Activated T-cell treated with anti-CD3 and anti-CD28 coated beads, Interleukin-2, amount 50 U/mL, for 48 hours (primary cell): ENCODE data around the gene OR6J1.
"Not testable (repeated sequence)": the region's sequence is repeated elsewhere in the genome, so short reads cannot be mapped to it uniquely, and the experiment has no call there.

ENCODE experiments used
- DNase-seq, 2 experiments: peaks; one replicate each; pipeline ENCODE4 v3.0.0-alpha.2; 2020

The OR6J1 gene

DNA sequence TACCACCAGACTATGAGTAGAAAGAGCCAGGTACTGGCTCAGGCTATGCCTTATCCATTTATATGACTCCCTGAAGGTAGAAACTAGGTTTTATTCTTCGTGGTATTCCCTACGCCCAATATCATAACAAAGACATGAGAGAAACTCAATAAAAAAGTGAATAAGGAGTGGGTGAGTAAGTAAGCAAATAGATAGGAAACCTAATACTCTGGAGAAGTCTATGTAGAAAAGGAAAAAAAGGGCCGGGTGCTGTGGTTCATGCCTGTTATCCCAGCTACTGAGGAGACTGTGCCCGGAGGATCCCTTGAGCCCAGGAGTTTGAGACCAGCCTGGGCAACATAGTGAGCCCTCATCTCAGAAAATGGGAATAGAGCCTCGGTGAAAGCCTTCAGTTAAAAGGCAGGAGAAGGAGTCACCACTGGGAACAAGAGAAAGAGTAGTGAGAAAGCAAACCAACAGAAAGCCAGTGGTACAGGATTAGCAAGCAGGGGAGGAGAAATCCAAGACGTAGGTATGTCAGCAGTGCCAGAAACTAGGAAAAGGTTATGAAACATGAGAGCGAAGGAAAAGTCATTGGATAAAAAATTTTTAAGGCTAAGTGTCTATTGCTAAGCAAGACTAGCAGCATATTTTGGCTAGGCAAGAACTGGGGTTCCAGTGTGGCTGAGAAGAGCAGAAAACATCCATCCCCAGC is 6.0 kb upstream of the OR6J1 start:
- no peak for DNase-seq

DNA sequence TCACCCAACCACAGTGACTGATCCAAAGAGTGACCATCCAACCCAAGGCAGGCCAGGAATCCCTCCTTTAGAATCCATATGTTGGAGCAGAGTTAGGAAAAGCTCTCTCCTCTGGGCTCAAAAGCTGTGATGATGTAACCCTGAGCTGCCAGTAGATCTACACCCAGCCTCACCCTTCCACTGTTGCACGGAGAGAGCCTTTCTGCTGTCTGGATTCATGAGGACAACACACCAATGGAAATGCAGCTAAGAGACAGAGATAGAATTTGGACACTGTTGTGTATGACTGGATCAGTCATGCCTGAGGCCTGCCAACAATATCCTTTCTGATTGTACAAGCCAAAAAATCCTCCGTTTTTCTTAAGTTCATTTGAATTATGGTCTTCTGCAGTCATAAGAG is 4.4 kb upstream of the OR6J1 start:
- no peak for DNase-seq

DNA sequence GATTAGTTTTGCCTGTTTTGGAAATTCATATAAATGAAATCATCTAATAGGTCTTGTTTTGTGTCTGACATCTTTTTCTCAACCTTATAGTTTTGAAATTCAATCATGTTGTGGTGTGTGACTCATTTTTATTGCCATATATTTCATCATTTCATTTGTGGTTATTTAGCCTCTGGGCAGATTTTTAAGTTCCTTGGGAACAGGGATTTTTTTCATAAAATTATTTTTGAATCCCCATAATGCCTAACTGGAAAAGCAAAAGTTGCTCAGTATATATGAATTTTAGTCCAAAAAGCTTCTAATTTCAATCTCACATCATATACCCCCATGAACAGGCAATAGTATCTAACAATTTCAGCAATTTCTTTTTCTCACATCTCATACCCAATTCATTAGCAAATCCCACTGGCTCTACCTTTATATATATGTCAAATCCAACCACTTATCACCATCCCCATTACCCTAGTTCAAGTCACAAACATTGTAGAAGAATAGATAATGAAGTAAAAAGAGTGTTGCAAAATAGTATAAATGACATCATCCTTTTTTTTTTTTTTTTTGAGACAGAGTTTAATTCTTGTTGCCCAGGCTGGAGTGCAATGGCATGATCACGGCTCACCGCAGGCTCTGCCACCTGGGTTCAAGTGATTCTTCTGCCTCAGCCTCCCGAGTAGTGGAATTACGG is 2.6 kb upstream of the OR6J1 start:
- DNase-seq, result no peak

DNA sequence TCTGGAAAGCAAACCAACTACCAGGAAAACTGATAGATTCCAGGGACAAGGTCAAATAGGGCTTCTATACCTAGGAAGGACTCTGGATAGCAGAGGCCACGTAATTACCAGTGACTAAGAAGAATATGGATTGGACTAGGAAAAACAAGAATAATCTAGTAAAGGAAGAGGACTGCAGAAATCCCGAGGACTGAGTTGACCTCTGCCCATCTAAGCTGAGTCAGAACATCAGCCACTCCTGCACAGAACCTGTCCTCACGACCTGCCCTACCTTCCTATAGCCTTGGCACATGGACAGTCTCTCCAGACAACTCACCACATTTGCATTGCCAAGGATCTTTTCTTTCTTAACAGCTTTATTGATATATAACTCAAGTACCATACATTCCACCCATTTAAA is 2.3 kb downstream of the OR6J1 start:
- DNase-seq, result no peak

DNA sequence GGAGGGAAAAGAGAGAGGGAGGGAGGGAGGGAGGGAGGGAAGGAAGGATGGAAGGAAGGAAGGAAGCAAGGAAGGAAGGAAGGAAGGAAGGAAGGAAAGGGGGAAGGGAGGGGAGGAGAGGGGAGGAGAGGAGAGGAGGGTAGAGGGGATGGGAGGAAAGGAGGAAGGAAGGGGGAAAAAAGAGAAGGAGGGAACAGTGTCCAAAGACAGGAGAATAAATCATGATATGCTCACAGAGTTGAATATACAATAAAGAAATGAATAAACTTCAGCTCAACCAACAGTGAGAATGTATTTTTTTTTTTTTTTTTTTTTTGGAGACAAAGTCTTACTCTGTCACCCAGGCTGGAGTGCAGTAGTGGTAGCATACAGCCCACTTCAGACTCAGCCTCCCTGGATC is 4.0 kb downstream of the OR6J1 start:
- no peak for DNase-seq

DNA sequence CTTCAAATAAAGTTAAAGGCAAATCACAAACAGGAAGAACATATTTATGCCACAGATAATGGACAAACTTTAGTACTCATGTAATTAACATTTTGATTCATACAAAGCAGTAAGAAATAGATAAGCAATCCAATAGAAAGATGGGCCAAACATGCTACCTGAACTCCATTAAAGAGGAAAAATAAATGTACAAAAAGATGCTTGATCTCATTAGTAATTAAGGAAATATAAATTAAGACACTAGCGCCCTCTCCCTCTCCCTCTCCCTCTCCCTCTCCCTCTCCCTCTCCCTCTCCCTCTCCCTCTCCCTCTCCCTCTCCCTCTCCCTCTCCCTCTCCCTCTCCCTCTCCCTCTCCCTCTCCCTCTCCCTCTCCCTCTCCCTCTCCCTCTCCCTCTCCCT is 8.2 kb downstream of the OR6J1 start:
- DNase-seq, result not testable (repeated sequence)

DNA sequence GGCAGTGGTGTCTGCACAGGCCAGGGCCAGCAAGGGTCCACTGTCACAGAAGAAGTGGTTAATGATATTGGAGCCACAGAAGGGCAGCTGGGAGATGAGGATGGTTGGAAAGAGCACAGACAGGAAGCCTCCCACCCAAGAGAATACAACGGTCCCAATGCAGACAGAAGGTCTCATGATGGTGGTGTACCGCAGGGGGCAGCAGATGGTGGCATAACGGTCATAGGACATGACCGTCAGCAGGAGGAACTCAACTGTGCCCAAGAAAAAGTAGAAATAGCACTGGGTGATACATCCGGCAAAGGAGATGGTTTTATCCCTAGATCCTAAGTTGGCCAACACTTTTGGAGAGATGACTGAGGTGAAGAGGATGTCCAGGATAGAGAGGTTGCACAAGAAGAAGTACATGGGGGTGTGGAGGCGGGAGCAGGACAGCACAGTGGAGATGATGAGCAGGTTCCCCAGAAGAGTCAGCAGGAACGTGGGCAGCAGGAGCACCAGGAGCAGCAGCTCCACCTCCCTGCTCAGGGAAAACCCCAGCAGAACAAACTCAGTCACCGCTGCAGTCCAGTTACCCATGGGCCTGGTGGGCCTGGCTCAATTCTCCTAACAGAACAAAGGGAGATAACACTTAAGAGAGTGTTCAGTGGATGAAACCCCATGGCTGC is 9.8 kb downstream of the OR6J1 start:
- DNase-seq, result no peak

DNA sequence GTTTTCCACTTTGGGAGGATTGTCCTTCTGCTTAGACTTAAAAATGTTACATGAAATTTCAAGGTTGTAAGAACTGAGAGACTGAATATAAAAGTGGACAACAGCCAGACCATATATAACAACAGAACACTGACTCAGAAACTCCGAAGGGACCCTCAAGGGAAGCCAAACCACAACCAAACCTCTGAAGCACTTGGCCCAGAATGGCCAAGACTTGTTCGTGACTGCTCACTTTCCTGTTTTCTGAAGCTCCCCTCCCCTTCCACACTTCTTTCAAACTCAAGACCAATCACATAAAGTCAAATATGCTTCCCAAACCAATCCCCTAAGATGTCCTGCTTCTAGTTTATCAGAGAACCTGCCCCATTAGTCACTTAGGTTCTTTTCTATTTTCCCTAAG is 13.7 kb downstream of the OR6J1 start:
- DNase-seq, result no peak

DNA sequence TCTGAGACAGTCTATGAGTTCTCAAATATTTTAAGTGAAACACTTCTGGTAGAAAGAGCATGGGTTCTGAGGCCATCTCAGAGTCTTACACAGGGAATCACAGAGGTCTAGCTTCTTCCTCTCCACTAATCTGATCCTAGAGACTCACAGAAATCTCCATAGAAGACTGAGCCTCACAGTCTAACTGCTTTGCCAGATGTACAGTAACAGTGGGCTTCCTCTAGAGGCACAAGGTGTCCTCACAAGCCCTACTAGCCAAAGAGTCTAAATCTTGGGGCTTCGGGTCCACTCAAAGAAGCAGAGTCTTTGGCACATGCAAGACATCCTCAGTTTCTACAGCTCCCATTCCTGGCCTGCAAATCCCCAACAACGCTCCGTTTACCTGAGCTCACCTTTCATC is 14.1 kb downstream of the OR6J1 start:
- DNase-seq, result no peak

DNA sequence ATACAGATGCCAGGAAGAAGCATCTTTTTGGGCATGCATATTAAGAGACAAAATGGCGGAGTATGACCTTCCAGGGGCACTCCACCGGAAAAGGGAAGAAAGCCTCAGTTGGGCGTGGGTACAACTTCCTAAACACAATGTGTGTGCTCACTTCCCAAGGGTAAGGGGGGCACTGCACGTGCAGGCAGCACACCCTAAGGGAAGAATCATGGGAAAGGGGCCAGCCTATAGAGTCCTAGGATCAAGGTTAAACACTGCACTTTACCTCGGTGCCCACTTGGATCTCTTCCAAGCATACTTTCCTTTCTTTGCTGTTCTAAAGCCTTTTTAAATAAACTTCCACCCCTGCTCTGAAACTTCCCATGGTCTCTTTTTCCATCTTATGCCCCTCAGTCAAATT is 14.8 kb downstream of the OR6J1 start:
- no peak for DNase-seq

DNA sequence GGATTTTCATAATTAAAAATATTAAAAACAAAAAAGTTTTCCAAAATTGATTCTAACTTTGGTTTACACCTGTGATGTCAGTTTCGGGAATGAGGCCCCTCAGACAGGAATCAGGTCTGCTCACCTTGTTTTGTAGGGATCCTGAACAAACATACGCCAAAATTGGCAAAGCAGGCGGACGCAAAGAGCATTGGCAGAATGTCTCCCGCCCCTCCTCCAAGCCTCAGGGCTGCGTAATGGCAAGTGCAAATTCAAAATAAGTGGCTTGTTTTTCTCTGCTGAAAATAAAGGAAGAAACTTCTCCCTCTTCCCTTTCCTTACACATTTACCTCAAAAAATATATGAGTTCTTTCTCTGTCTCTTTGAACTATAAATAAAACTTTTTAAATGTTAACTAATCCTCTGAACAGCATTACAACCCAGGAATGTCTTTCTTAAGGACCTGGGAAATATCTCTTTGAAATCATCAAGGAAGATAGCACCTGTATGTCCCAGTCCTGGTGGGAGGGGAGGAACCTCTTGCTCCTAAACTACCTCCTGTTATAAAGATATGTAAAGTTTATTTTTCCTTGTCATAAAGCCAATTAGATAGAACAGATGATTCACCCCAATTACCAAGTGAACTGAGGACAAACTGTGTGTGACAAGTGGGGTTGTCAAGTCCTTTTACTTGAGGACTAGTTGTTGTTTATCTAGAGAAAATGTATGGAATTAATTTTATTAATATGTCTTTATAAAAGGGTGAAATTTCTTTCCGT is 16.5 kb downstream of the OR6J1 start:
- DNase-seq, result no peak

DNA sequence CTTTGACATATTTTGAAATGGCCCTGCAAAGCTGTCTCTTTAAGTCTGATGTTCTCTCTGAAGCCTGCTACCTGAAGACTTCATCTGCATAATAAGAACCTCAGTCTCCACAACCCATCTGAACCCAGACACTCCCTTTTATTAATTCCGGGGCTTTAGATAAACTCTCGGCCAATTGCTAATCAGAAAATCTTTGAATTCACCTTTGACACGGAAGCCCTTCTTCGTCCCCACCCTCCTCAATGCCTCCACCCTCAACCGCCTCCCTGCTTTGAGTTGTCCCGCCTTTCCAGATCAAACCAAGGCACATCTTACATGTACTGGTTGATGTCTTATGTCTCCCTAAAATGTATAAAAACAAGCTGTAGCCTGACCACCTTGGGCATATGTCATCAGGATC is 17.6 kb downstream of the OR6J1 start:
- no peak for DNase-seq

DNA sequence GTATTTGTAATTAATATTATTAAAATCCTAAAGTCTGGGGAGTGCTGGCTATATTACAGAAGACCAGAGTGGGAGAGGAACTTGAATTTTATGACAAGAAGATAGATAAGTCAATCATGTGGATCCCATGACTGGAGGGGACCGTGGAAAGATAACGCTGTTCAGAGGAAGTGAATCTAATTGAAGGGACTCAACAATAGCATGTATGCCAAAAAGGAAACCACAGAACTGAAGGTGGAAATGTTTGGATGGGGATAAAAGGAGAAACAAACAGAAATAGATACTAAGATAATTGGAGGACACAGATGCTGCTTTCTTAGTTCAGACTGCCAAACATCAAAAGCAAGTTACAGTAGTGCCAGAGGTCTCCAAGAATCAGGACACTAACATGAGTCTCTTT is 21.1 kb downstream of the OR6J1 start:
- DNase-seq, result no peak

DNA sequence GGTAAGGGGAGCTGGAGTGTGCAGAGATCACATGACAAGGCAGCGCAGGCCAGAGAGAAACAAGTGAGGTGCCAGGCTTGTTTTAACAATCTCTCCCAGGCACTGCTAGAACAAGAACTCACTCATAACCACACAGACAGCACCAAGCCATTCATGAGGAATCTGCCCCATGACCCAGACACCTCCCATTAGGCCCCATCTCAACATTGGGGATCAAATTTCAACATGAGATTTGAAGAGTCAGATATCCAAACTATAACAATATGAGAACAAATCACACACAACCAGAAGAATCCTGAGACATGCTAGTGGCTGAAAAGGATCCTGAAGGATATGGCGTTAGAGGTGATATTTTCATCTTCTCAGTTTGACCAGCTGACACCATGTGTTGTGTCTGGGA is 21.9 kb downstream of the OR6J1 start:
- no peak for DNase-seq

DNA sequence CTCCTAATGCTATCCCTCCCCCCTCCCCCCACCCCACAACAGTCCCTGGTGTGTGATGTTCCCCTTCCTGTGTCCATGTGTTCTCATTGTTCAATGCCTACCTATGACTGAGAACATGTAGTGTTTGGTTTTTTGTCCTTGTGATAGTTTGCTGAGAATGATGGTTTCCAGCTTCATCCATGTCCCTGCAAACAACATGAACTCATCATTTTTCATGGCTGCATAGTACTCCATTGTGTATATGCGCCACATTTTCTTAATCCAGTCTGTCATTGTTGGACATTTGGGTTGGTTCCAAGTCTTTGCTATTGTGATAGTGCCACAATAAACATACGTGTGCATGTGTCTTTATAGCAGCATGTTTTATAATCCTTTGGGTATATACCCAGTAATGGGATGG is 28.4 kb downstream of the OR6J1 start:
- not testable (repeated sequence) for DNase-seq

DNA sequence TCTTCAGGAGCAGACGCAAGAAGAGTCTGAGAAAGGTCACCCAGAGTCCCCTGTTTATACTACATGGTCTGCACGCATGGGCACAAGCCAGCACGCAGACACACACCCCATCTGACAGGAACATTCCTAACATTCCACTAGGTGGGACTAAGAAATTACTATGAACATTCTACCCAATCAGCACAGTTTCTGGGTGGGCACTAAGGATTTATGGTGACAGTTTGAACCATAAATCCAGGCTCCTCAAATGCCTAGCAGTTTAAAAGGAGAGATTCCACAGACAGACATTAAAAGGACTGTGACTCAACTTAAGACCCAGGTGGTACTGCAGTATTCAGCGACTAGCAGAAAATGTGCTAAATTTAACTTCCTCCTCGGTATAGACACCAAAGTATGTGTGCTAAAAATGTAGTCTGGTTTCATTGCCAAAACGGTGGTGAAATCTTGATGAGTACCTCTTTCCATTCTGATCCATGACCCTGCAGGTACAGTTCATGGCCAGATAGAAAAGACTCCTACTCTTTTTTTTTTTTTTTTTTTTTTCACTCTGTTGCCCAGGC is 29.8 kb downstream of the OR6J1 start:
- no peak for DNase-seq

DNA sequence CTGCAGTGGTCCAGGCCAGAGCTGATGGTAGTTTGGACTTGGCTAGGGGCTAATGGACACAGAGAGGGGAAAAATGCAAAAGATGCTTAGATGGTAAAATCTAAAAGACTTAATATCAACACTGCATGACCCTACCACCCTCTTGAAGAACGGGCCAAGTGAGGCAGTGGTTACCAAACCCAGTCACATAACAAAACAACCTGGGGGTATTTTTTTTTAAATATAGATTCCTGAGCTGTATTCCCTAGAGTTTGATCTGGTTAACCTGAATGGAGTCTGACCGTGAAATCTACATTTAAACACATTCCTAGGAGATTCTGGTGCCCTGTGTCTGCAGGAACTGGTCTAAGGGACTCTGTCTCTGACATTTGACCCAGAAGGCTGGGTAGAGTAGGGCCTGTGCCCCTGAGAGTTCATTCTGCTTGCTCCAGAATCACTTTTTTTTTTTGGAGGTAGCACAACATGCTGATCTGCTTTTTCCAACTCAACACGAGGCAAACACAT is 30.4 kb downstream of the OR6J1 start:
- no peak for DNase-seq

DNA sequence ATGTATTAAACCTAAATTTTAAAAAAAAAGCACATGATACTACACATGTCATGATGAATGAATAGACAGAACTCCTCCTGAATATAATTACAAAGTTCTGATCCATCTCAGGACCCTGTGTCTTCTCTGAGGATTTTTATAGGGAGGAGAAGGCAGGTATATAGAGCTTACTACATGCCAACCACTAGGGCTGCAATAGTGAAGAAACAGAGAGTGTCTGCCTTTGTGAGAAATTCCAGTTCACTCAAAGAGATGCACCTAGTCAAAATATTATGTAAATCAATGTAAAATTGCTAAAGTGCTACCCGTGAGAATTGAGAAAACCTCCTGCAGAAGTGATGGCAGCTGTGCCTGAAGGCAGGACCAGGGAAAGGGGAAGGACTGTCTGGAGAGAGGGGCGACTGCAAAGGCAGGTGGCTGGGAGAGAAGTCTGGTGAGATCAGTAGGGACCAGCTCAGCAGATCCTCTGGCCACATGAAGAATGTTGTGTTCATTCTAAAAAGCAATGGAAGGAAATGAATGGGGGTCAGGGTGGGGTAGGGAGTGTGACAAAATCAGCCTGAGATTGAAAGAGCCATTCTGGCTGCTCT is 31.0 kb downstream of the OR6J1 start:
- no peak for DNase-seq

DNA sequence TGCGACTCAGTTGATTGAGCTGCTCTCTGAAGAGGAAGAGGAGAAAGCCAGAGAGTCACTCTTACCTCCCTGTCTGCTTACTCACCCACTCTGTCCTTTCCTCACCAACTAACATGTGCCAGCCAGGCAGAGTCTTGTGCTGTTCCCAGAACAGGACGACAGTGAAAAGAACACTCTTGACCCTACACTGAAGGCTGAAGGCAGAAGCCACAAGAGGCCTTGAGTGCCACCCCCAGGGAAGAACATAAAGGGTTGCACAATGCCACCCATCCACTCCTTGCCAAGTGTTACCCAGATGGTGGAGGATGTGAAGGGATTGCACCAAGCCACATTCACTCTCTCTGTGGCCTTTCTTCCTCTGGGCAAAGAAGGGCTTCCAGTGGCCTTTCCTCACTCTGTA is 33.2 kb downstream of the OR6J1 start:
- no peak for DNase-seq

DNA sequence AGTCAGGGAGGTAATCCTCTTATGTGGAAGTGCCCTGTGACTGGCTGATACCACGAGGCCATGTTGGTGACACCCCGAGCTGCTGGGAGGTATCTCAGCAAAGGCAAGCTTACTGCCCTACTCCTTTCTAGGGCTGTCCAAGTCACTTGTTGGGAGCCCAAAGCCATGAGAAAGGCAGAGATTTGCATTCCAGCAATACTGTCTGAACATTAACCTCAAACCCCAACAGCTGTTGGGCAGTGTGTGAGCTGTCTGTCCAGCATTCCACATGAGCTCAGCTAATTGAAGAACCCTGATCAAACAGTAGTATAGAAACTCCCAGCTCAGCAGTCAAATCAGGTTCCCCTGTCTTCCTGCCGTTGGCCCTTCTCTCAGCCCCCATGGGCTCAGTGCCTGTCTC is 36.9 kb downstream of the OR6J1 start:
- DNase-seq, result no peak

DNA sequence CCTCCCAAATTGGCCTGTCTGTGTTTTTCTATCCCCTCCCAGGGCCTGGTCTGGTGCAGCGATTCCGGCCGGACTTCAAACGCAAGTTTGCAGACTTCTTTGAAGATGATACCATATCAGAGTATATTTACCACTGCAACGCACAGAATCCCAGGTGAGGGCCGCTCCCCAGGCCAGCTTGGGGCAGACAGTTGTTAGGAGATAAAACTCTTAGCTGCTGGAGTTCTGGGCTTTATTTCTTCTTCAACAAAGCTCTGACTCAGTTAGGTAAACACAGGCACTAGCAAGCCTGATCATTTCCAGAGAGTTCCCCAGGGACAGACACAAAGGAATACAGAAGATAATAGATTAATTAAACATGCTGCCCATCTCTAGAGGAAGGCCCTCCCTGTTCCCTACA is 37.8 kb downstream of the OR6J1 start:
- DNase-seq, result no peak

DNA sequence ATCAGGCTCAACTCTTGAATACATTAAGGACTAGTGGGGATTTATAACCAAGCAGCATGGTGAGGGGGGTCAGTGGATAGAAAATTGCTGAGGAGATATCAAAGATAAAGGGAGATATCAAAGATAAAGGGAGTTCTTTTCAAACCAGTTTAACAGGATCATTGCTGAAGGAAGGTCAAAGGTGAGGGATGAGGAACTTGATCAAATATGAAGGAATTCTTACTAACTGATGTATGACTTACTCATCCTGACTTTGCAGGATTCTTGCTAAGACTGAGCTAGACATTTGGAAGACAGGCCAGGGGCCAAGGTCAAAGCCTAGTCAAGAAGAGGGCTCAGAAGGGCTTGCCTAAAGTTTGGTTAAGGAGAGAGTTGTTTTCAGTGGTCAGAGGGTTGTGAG is 41.3 kb downstream of the OR6J1 start:
- no peak for DNase-seq

DNA sequence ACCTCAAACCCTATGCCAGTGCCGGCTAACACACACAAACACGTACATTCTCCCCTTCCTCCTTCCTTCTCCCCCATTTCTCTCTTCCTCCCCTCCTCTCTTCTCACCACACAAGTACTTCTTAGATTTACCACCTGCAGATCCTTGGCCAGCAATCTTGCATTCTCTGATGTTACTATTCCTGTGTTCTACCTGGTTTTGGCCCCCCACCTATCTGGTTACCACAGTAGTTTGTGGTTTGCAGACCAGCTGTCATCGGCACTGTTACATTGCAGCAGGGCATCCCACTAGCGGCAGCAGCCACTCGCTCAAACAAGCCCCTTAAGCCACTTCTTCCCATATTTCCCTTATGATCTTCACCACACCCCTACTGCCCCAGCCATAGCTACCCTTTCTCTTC is 42.2 kb downstream of the OR6J1 start:
- no peak for DNase-seq
